Prostate gland (tissue), 2 donors: Measurements from ENCODE around the gene PC.

Experiments
- CTCF ChIP-seq, 4 experiments: fragments of 200-600 bp in 2 of 4; fragments of 450-650 bp in 2 of 4; sonication (generic) in 2 of 4; IDR thresholded peaks; 1 replicate in 3 of 4; 2 replicates in 1 of 4; pipeline ENCODE4 v1.5.1; 2016 to 2019; ENCODE audit warnings: antibody characterized with exemption in 4 of 4, mild to moderate bottlenecking in 2 of 4, moderate library complexity in 2 of 4
- POLR2A ChIP-seq: fragments of 450-650 bp; IDR thresholded peaks from one replicate; pipeline ENCODE4 v1.6.1; 2016; ENCODE audit warnings: antibody characterized with exemption, mild to moderate bottlenecking

- TF ChIP-seq CTCF (IDR thresholded peaks at IDR 0.05) = no peak
- no peak for TF ChIP-seq POLR2A
Observed at GRCh38 chr11:66814678-66815077, 143.5 kb downstream of the PC start.
